Lower lobe of right lung (tissue), 2 donors: Measurements from ENCODE around the gene VEZF1. TPM values are rescaled to one million over a fixed set of nuclear protein-coding genes. Genes with fewer than 3 reads are reported as not detected.

Experiments used
- ATAC-seq, 2 donors: fragments of 200-7000 bp; cut with Tn5 transposase; one replicate each; pipeline ENCODE4 v1.9.1; 2020 to 2022; ENCODE audit warnings: mild to moderate bottlenecking in 2 of 2, moderate library complexity in 2 of 2
- DNase-seq: peaks from one replicate; pipeline ENCODE4 v3.0.0-alpha.2; 2020
- H3K27ac ChIP-seq: fragments of 200-600 bp; one replicate; pipeline ENCODE4 v1.8.0; 2022
- H3K27me3 ChIP-seq: fragments of 200-600 bp; one replicate; pipeline ENCODE4 v1.8.0; 2022; ENCODE audit warnings: low read depth
- H3K36me3 ChIP-seq: fragments of 200-600 bp; one replicate; pipeline ENCODE4 v1.8.0; 2022; ENCODE audit warnings: mild to moderate bottlenecking
- H3K4me1 ChIP-seq: fragments of 200-600 bp; one replicate; pipeline ENCODE4 v1.8.0; 2022
- H3K4me3 ChIP-seq: fragments of 200-600 bp; one replicate; pipeline ENCODE4 v1.8.0; 2022; ENCODE audit warnings: mild to moderate bottlenecking
- H3K9me3 ChIP-seq: fragments of 200-600 bp; one replicate; pipeline ENCODE4 v1.8.0; 2022
- intact Hi-C: fragments of 100-400 bp; cut with DNase I; formaldehyde crosslinking; loops from one replicate; pipeline ENCODE4 v1.11.0; 2022
- total RNA-seq: library from RNA; stranded (reverse); fragmentation: NEBNext Ultra II Directional; extraction: Animal tissue kit (Norgen Biotek cat#: 25700); gene quantifications from one replicate; pipeline ENCODE4 v1.2.1, GENCODE V29; 2021
- TF ChIP-seq, protein P1 (sequence below): fragments of 200-600 bp; IDR thresholded peaks from one replicate; pipeline ENCODE4 v1.8.0; 2022; ENCODE audit warnings: antibody characterized with exemption, mild to moderate bottlenecking
- donor health status: DM: no; HTN: yes; CAD: no; lungs with severe emphysema.

Gene VEZF1
- total RNA-seq, 1 donor from 2014 or later = 73.5 TPM

DNA sequence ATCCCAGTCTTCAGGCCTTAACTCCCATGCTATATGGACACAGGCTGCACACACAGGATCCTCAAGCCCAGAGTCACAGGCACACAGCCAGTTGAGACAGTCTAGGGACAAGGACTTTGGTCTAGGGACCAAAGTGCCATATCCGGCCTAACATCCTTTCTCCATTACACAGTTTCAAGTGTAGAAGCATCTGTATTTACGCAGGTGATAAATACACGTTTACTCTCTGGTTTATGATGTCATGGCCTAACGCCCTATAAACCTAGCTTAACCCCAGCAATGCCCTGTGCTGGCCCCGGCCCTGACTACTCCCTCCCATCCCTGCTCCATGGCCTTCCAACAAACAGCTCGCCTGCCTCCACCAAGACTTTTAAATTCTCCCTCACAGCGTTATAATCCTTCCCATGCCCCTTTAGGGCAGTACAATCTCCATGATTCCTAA lies 50.0 kb downstream of the VEZF1 start:
- intact Hi-C loops = no loop called here
- Histone ChIP-seq H3K27me3 (no peaks in the 10 kb centered on the region), H3K4me3 (no peak overlapping the region), H3K9me3 (no peaks in the 10 kb centered on the region), H3K36me3 (no peaks in the 10 kb centered on the region), H3K27ac (no peak overlapping the region), H3K4me1 (peaks cover 76% of the 10 kb centered on the region)
- DNase-seq (no peak), ATAC-seq (no peak)
- TF ChIP-seq, protein P1, sequence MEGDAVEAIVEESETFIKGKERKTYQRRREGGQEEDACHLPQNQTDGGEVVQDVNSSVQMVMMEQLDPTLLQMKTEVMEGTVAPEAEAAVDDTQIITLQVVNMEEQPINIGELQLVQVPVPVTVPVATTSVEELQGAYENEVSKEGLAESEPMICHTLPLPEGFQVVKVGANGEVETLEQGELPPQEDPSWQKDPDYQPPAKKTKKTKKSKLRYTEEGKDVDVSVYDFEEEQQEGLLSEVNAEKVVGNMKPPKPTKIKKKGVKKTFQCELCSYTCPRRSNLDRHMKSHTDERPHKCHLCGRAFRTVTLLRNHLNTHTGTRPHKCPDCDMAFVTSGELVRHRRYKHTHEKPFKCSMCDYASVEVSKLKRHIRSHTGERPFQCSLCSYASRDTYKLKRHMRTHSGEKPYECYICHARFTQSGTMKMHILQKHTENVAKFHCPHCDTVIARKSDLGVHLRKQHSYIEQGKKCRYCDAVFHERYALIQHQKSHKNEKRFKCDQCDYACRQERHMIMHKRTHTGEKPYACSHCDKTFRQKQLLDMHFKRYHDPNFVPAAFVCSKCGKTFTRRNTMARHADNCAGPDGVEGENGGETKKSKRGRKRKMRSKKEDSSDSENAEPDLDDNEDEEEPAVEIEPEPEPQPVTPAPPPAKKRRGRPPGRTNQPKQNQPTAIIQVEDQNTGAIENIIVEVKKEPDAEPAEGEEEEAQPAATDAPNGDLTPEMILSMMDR = no peak

DNA sequence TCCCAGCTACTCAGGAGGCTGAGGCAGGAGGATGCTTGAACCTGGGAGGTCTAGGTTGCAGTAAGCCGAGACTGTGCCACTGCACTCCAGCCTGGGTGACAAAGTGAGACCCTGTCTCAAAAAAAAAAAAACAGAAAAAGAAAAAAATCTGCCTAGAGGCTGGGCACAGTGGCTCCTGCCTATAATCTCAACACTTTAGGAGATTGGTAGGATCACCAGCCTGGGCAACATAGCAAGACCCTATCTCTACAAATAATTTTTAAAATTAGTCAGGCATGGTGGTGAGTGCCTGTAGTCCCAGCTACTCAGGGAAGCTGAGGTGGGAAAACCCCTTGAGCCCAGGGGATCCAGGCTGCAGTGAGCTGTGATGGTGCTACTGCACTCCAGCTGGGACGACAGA lies 50.6 kb downstream of the VEZF1 start:
- intact Hi-C loops = no loop called here
- Histone ChIP-seq H3K4me1 (peaks cover 73% of the 10 kb centered on the region), H3K27ac (peak overlapping the region; percentile 21), H3K36me3 (no peaks in the 10 kb centered on the region), H3K9me3 (no peaks in the 10 kb centered on the region), H3K27me3 (no peaks in the 10 kb centered on the region), H3K4me3 (no peak overlapping the region)
- TF ChIP-seq, protein P1 = no peak
- no peak for ATAC-seq
- no peak for DNase-seq

DNA sequence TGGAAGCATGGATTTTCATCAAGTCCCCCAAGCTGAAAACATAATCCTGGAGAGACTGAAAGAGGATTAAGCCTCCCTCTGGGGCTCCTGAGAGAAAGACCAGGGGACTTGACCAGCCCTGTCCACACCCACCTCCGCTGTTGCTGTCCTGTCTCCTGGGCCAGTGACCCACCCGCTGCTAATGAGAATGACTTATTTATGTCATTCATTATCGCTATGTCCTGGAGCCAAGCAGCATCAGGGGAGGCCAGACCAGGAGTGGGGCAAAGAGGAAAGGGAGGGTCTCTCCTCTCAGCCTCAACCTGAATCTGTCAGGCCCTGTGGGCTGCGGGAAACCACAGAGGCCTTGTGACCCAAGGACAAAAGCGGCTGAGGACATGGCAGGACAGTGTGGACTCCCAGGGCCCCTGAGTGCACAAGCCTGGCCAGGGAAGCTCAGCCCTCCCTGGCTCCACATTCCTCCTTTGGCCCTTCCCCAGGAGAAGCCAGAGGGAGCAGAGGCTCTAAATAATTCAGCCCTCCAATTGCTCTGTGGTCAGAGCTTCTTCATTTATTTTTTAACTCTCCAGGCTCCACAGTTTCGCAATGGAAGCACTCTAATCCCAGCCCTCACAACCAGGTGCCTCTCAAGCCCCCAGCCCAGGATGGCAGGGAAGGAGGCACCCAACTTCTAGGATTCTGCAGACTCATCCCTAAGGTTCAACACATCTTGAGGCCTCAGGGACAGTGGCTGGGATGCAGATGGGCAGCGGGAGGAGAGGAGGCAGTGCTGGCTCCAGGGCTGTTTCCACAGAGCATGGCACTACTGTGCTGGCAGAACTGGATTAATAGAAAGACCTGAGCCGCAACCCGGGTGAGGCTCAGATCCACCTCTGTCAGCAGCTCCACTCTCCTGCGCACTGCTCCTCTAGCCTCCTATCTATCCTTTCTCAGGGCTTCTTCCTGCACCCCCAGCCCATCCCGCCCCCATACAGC lies 51.9 kb downstream of the VEZF1 start:
- intact Hi-C loops = no loop called here
- TF ChIP-seq, protein P1 = no peak
- peaks cover 70% of the 10 kb centered on the region for H3K4me1 ChIP-seq
- ATAC-seq (peak; percentile 56 to 74), DNase-seq (no peak)
- no peaks in the 10 kb centered on the region for H3K9me3 ChIP-seq
- H3K27ac ChIP-seq = peak overlapping the region; percentile 86
- H3K36me3 ChIP-seq = no peaks in the 10 kb centered on the region
- no peaks in the 10 kb centered on the region for H3K27me3 ChIP-seq
- H3K4me3 ChIP-seq = no peak overlapping the region

DNA sequence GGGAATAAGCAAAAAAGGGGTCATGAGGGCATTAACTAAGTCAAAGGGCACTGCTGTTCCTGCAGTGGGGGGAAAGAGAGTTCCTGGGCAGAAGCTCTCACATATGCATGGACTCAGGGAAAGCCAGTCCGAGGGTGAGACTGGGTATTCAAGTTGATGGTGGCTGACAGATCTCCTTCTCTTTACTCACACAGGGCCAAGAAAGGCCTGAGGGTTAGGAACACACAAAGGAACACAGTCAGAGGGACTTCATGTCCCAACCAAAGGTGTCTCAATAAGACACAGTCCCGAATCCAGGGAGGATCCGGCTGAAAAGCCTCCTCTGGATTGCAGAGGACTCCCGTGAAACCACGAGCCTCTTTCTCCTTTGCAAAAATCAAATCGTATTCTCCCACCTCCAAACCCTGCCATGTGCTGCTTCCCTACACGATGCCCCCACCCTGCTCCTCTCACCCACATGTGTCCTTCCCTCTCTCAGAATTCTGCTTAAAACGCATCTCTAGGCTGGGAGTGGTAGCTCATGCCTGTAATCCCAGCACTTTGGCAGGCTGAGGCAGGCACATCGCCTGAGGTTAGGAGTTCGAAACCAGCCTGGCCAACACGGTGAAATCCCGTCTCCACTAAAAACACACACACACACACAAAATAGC lies 56.4 kb downstream of the VEZF1 start:
- Histone ChIP-seq H3K4me3 (no peak overlapping the region), H3K36me3 (no peaks in the 10 kb centered on the region), H3K27me3 (no peaks in the 10 kb centered on the region), H3K4me1 (peaks cover 68% of the 10 kb centered on the region), H3K9me3 (no peaks in the 10 kb centered on the region), H3K27ac (no peak overlapping the region)
- ATAC-seq (no peak), DNase-seq (no peak)
- intact Hi-C loops = no loop called here
- TF ChIP-seq, protein P1 = no peak

DNA sequence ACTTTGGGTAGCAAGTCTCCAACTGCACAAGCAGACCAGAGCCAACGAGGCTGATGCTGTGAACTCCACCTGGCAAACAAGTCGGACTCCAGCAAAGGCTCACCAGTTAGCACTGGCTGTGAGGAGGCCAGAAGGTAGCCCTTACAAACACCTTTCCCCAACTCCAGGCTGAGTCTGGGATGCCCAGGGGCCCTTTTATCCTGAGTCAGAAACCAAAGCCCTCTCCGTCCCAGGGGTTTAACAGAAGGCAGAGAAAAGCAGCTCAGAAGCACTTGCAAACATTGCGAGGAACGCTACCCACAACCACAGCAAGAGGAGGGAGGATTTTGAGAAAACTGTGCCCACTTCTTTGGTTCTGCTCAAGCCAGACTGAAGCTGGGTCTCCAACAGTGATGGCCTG lies 57.8 kb downstream of the VEZF1 start:
- H3K36me3 ChIP-seq = no peaks in the 10 kb centered on the region
- intact Hi-C loops = no loop called here
- DNase-seq (no peak), ATAC-seq (no peak)
- H3K9me3 ChIP-seq = no peaks in the 10 kb centered on the region
- peaks cover 57% of the 10 kb centered on the region for H3K4me1 ChIP-seq
- H3K4me3 ChIP-seq = no peak overlapping the region
- H3K27ac ChIP-seq = no peak overlapping the region
- TF ChIP-seq, protein P1 = no peak
- H3K27me3 ChIP-seq = no peaks in the 10 kb centered on the region
